Choroid plexus epithelial cell (primary cell): Measurements from ENCODE around the gene YTHDF1.

Source experiments
- DNase-seq: peaks from one replicate; pipeline ENCODE4 v3.0.0-alpha.2; 2010; ENCODE audit warnings: low read depth
- H3K4me3 ChIP-seq: 2 replicates; pipeline ENCODE4 v1.5.1; 2011; ENCODE audit warnings: low read depth, mild to moderate bottlenecking, control low read depth, low read length, moderate library complexity
- CTCF ChIP-seq: conservative IDR thresholded peaks from 2 replicates; pipeline ENCODE4 v1.5.1; 2011; ENCODE audit warnings: low read depth, mild to moderate bottlenecking, control low read depth, inconsistent platforms, low read length, moderate library complexity

Gene YTHDF1

GRCh38 chr20:63260521-63260920 lies 44.6 kb upstream of the YTHDF1 start:
- no peak for DNase-seq
- no peak for TF ChIP-seq CTCF
- no peak overlapping the region for H3K4me3 ChIP-seq

GRCh38 chr20:63259734-63260460 lies 44.0 kb upstream of the YTHDF1 start:
- no peak for TF ChIP-seq CTCF

GRCh38 chr20:63258781-63259180 lies 42.9 kb upstream of the YTHDF1 start:
- DNase-seq: no peak
- no peak for TF ChIP-seq CTCF
- H3K4me3 ChIP-seq: no peak overlapping the region

More at GRCh38 chr20:63259734-63260460, 44.0 kb upstream of the YTHDF1 start:
- H3K4me3 ChIP-seq: no peak overlapping the region
- DNase-seq: no peak

- DNase-seq: no peak
- TF ChIP-seq CTCF: no peak
- no peak overlapping the region for H3K4me3 ChIP-seq
Measured at GRCh38 chr20:63257629-63258028, 41.7 kb upstream of the YTHDF1 start.

- no peak overlapping the region for H3K4me3 ChIP-seq
- no peak for DNase-seq
- no peak for TF ChIP-seq CTCF
Measured at GRCh38 chr20:63256954-63257353, 41.0 kb upstream of the YTHDF1 start.

- no peak overlapping the region for H3K4me3 ChIP-seq
- no peak for DNase-seq
- TF ChIP-seq CTCF: no peak
Measured at GRCh38 chr20:63255931-63256704, 40.2 kb upstream of the YTHDF1 start.
